Measurements from ENCODE around the gene KRT24. TPM values are rescaled to one million over a fixed set of nuclear protein-coding genes. Genes with fewer than 3 reads are reported as not detected.

Gene KRT24
- total RNA-seq, 4 donors from 2014 or later = 0.20 TPM; not detected in 3

DNA sequence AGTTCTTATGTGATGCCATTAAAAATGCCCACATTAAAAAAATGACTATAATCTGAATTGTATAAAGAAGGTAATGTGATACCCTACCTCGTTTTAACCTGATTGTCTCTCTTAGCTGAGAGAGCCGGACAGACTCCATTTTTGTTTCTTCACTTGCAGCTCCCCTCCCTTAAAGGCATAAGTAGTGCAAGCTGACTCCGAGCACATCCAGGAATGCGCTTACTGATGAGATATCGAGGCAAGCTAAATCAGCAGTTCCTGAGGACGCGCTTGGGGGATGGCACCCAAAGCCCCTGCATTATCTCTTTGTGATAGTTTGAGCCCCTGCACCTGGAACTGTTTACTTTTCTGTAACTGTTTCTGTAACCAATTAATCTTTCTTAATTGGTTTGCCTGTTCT is 6.3 kb downstream of the KRT24 start:
- WGBS, 2 donors = 54 to 61% methylated on average over 7 of the region's 7 CpGs
- TF ChIP-seq, protein P1, sequence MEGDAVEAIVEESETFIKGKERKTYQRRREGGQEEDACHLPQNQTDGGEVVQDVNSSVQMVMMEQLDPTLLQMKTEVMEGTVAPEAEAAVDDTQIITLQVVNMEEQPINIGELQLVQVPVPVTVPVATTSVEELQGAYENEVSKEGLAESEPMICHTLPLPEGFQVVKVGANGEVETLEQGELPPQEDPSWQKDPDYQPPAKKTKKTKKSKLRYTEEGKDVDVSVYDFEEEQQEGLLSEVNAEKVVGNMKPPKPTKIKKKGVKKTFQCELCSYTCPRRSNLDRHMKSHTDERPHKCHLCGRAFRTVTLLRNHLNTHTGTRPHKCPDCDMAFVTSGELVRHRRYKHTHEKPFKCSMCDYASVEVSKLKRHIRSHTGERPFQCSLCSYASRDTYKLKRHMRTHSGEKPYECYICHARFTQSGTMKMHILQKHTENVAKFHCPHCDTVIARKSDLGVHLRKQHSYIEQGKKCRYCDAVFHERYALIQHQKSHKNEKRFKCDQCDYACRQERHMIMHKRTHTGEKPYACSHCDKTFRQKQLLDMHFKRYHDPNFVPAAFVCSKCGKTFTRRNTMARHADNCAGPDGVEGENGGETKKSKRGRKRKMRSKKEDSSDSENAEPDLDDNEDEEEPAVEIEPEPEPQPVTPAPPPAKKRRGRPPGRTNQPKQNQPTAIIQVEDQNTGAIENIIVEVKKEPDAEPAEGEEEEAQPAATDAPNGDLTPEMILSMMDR (IDR thresholded peaks at IDR 0.05) = no peak
- TF ChIP-seq EP300 (IDR thresholded peaks at IDR 0.05) = no peak
- no peak for TF ChIP-seq POLR2A (IDR thresholded peaks at IDR 0.05)

DNA sequence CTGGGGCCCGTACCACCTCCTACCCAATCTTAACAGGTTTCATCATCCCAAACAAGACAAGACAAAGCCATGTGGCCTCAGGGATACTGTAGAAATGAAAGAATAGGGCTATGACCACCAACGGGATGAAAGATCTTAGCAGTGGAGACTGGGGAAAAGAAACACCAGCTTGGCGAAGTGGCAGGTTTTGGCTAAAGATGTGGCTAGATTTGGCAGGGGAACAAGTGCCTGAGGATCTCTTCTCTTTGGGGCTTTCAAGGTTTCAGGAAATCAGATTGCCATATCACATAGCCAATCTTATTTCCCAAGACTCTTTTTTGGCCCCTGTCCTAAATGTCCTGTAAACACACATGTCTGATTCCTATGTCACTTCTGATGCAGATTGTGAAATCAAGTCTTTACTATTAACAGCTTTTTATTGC is 6.9 kb downstream of the KRT24 start:
- TF ChIP-seq EP300 (IDR thresholded peaks at IDR 0.05) (no peak), POLR2A (IDR thresholded peaks at IDR 0.05) (no peak)
- TF ChIP-seq, protein P1 (IDR thresholded peaks at IDR 0.05) = no peak
- no peak overlapping the region for H3K4me3 ChIP-seq
- H3K9me3 ChIP-seq = no peaks in the 10 kb centered on the region
- H3K4me1 ChIP-seq = peaks cover 0 to 28% (median 0%) of the 10 kb centered on the region in 4 donors
- no peak for DNase-seq (ENCODE audit: low spot score in 2 of 2)
- H3K27me3 ChIP-seq = peaks cover 0 to 7% of the 10 kb centered on the region in 2 donors
- H3K36me3 ChIP-seq = no peaks in the 10 kb centered on the region
- 75 to 84% methylated on average over 3 of the region's 3 CpGs for whole genome bisulfite sequencing, 2 donors
- no peak overlapping the region for H3K27ac ChIP-seq

More for the DNA sequence above, 6.3 kb downstream of the KRT24 start:
- Histone ChIP-seq H3K9me3 (no peaks in the 10 kb centered on the region), H3K4me3 (no peak overlapping the region), H3K27me3 (peaks cover 0 to 7% of the 10 kb centered on the region in 2 donors), H3K4me1 (peaks cover 0 to 28% (median 0%) of the 10 kb centered on the region in 4 donors), H3K36me3 (no peaks in the 10 kb centered on the region), H3K27ac (no peak overlapping the region)
- DNase-seq (ENCODE audit: low spot score in 2 of 2) = no peak

DNA sequence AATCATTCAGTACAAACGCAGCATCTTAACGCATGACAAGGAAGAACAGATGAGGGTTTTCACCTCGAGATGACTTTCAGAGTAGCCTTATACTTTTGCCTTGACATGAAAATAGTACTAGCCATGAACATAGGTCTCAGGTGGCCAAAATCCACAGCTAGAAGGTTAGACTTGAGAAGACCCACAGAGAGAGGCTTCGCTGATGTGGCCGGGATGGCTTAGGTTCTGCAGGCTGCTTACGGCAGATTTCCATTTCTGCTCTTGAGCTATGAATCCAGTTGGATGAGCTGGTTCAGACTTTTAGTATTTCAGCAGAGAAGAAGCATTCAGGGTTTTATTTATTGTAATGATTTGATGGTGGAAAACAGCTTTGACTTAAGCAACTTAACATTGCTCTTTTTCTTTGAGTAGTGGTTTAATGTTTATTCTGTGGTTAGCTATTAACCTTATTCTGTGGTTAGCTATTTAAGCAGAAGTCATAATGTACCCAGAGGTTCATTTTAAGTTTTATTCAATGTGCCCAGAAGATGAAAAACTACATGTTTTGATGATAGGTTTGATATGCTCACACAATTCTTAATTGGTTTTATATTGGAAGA is 7.6 kb downstream of the KRT24 start:
- Histone ChIP-seq H3K4me3 (no peak overlapping the region), H3K27ac (no peak overlapping the region), H3K27me3 (peaks cover 0 to 7% of the 10 kb centered on the region in 2 donors), H3K4me1 (peaks cover 0 to 28% (median 0%) of the 10 kb centered on the region in 4 donors), H3K36me3 (no peaks in the 10 kb centered on the region), H3K9me3 (no peaks in the 10 kb centered on the region)
- TF ChIP-seq, protein P1 (IDR thresholded peaks at IDR 0.05) = no peak
- TF ChIP-seq EP300 (IDR thresholded peaks at IDR 0.05) = no peak
- no peak for TF ChIP-seq POLR2A (IDR thresholded peaks at IDR 0.05)
- 84 to 86% methylated on average over 6 of the region's 6 CpGs for WGBS, 2 donors
- DNase-seq (ENCODE audit: low spot score in 2 of 2) = no peak

DNA sequence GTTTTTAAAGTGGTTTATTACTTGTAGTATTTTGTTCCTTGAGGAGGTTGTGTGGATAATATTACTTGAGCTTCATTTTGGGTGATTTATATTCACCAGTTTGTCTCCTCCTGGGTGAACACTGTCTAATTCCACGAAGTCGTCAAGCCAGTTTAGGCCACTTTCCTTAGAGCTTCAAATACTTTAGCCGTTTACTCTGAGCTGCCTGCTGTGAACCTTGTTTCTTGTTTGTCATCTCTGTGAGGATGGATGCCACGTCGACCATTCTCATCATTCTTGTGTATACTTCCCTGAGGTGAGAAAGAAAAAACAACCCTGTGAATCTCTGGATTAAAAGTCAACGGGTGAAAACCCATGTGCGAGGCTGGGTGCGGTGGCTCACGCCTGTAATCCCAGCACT is 9.0 kb downstream of the KRT24 start:
- no peak for DNase-seq (ENCODE audit: low spot score in 2 of 2)
- Histone ChIP-seq H3K27ac (no peak overlapping the region), H3K36me3 (no peaks in the 10 kb centered on the region), H3K4me1 (peaks cover 0 to 17% (median 0%) of the 10 kb centered on the region in 4 donors), H3K9me3 (no peaks in the 10 kb centered on the region), H3K4me3 (no peak overlapping the region), H3K27me3 (peaks cover 0 to 7% of the 10 kb centered on the region in 2 donors)
- TF ChIP-seq EP300 (IDR thresholded peaks at IDR 0.05) = no peak
- TF ChIP-seq POLR2A (IDR thresholded peaks at IDR 0.05) = no peak
- TF ChIP-seq, protein P1 (IDR thresholded peaks at IDR 0.05) = no peak
- WGBS, 2 donors = 77 to 84% methylated on average over 9 of the region's 9 CpGs

DNA sequence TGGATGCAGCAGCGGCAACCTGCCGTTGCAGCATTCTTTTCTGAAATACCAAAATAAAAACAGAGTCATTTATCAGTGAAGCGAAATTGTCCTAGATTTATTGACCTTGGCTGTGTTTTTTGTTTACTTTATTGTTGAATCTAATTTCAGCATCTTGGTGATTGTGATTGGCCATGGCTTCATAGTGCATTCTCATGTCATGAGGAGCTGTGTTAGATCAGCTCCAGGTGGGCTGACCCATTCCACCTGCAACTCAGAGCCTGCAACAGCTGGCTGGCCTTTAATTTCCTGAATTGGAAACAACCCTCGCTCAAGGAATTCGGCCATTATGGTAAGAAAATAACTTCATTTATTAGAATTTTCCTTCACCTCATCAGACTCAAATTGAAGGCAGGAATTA is 16.4 kb downstream of the KRT24 start:
- no peak overlapping the region for H3K27ac ChIP-seq
- H3K9me3 ChIP-seq = no peaks in the 10 kb centered on the region
- TF ChIP-seq POLR2A (IDR thresholded peaks at IDR 0.05) (no peak), EP300 (IDR thresholded peaks at IDR 0.05) (no peak)
- TF ChIP-seq, protein P1 (IDR thresholded peaks at IDR 0.05) = no peak
- DNase-seq (ENCODE audit: low spot score in 2 of 2) = no peak
- H3K4me3 ChIP-seq = no peak overlapping the region
- no peaks in the 10 kb centered on the region for H3K36me3 ChIP-seq
- H3K4me1 ChIP-seq = no peaks in the 10 kb centered on the region
- 81 to 85% methylated on average over 5 of the region's 5 CpGs for WGBS, 2 donors
- no peaks in the 10 kb centered on the region for H3K27me3 ChIP-seq
